GM18505 (cell line): Measurements from ENCODE around the gene ABCA4.

ENCODE experiments used
- ATAC-seq: cut with Tn5 transposase; IDR thresholded peaks from one replicate; pipeline ENCODE4 v1.9.1; 2021; ENCODE audit not compliant: unreplicated experiment
- POLR2A ChIP-seq: IDR thresholded peaks from 4 replicates; pipeline ENCODE4 v1.6.1; 2011; ENCODE audit warnings: borderline replicate concordance; ENCODE audit not compliant: insufficient read depth, insufficient read length; ENCODE audit errors: extremely low read depth

Gene ABCA4

GRCh38 chr1:93988634-93989350, 132.2 kb downstream of the ABCA4 start:
- ATAC-seq = no peak
- no peak for TF ChIP-seq POLR2A

GRCh38 chr1:93981274-93981667, 139.7 kb downstream of the ABCA4 start:
- no peak for ATAC-seq
- no peak for TF ChIP-seq POLR2A

DNA sequence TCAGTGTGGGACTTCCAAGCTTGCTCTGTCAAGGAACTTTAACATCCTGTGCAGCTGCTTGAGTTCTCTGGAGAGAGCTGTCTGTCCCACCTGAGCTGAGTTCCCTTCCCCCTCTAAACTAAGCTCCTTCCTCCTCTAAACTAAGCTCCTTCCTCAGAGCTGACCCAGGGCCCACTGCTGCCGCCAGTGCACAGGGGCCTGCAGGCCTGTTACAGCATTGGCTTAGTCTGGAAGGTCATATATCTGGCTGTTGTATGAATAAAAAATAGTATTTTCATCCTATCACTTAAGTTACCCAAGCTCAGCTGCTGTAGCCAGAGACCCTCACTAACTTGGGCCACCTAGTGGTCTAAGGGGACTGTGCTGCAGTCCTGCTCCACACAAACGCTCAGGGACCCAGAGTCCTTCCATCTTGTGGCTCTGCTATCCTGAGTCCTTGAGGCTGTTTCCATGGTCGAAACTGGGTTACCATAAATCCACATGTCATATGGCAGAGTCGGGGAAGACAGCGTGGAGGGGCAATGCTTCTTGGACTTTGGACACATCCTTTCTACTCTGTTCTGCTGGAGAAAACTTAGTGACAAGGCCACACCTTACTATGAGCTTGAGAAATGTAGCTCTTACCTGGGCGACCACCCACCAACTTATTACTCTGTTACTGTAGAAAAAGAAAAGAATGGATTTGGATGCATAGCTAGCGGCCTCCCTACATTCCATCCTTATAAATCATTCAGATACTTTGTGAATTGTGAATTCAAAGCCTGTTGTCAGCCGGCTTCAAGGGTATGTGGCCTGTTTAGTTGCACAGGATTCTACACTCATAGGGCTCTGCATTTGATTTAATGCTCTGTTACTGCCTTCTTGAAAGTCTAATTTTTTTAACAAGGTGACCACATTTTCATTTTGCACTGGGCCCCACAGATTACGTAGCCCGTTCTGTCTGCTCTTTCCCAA, 140.4 kb downstream of the ABCA4 start:
- TF ChIP-seq POLR2A = no peak
- ATAC-seq = no peak

- no peak for ATAC-seq
- TF ChIP-seq POLR2A = no peak
Measured at GRCh38 chr1:93979718-93980319, 141.1 kb downstream of the ABCA4 start.

DNA sequence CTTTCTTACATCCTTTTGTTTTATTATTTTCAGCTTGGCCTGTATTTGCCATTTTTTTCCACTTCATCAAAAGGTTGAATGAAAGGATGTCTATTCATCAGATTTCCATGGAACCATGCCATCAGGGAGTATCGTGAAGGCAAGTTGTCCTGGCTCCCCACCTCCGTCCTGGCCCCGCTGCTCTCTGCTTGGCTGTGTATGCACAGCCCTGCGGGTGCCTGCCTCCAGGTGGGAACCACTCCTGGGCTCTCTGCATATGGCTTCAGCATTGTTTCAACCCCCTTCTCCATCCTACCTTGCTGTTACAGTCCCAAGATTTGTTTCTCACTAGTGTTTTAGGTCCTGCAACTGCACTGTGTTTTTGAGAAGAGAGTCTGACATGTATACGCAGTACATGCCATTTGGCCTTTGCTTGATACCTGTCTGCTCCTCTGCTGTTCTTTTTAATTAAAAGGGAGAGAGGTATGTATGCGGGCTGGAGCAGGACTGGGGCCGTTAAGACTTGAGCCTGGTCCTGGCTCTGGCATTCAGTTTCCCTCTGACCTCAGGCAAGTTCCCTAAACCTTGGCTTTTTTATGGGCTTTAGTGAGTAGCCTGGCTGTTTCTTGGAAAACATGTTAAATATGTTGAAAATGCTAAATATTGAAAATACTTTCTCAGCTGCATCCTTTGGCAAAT, 141.8 kb downstream of the ABCA4 start:
- no peak for ATAC-seq
- TF ChIP-seq POLR2A = no peak

GRCh38 chr1:93977598-93977945, 143.4 kb downstream of the ABCA4 start:
- ATAC-seq = no peak

DNA sequence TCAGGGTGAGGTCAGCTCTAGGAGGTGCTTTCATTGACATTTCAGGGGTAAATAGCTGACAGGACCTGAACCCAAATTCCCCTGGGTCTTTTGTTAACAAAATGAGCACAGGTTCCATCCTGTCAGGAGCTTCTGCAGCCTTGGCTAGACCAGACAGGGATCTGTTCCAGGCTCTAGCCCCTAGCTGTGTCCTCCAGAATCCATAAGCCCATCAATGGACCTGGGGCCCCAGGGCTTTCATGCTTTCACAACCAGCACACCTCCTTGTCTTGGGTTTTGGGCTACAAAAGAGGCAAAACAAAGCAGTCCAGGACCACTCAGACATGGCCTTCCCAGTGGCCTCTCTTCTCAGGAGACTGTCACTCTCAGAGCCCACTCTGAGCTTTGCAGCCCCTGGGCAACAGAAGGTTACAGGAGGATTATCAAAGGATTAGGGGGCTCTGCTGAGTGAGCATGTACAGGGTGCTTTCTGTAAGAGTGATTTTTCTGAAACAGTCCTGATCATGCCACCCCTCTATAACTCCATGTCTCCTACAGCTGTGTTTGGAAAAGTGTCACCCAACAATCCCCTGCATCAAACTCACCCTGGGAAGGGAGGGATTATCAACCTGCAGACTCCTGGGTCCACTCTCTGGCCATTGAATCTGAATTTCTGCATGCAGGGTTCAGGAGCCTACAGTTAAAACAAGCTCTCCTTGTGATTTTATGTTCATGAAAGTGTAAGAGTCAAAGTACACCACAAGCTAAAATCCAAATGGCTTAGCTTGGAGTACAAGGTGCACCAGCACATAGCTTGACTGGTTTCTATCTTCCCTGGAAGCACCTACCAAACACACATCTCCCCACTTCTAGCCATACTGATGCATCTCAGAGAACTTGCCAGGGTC, 144.0 kb downstream of the ABCA4 start:
- TF ChIP-seq POLR2A = no peak
- ATAC-seq = no peak

More at GRCh38 chr1:93977598-93977945, 143.4 kb downstream of the ABCA4 start:
- no peak for TF ChIP-seq POLR2A

DNA sequence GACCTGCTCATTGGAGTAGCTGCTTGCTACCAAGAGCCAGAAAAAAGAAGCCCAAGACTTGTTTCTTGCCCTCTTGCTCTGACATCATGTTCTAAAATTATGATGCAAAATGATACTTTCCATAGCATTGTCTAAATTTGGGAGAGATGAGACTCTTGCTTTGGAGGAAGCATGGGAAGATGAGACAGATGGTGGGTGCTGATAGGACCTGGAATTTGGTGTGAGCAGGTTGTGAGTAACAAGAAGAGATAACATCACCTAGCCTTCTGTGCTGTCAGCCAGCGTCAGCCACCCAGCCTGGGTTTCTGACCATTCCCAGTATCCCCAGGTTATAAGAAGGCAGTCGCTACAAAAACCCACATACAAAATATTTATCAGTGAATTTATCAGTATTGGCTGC, 144.7 kb downstream of the ABCA4 start:
- no peak for ATAC-seq
- no peak for TF ChIP-seq POLR2A

- TF ChIP-seq POLR2A = no peak
- ATAC-seq = no peak
Measured at GRCh38 chr1:93972341-93972740, 148.6 kb downstream of the ABCA4 start.

DNA sequence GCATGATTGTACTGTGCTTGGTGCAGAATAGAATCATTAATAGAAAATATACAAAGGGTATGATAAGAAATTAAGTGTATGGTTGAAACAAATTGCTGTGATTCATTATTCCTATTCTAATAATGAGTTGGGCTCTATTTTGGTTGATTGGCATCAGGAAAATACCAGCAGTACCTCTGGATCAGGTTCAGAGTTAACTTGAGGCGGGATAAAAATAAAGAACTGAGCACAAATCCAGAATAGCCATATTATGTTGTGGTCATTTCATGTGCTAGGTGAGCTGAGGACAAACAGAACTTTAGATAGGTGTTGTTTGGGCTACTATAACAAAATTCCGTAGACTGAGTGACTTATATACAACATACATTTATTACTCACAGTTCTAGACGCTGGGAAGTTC, 151.1 kb downstream of the ABCA4 start:
- no peak for ATAC-seq
- TF ChIP-seq POLR2A = no peak

DNA sequence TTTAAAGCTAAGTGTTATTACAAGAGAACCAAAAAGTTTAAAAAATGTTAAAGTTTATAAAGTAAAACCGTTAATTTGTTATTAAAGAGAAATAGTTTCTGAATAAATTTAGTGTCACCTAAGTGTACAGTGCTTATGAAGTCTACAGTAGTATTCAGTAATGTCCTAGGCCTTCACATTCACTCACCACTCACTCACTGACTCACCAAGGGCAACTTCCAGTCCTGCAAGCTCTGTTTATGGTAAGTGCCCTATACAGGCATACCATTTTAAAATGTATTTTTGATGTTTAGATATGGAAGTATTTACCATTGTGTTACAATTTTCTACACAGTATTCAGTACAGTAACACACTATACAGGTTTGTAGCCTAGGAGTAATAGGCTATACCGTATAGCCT, 151.6 kb downstream of the ABCA4 start:
- ATAC-seq = no peak
- no peak for TF ChIP-seq POLR2A

- no peak for TF ChIP-seq POLR2A
- no peak for ATAC-seq
Measured at GRCh38 chr1:93967306-93967705, 153.6 kb downstream of the ABCA4 start.
